ENCODE data around the gene IRF1. TPM values are rescaled to one million over a fixed set of nuclear protein-coding genes. Genes with fewer than 3 reads are reported as not detected.
A peak's percentile ranks its signal among the peaks of the same experiment; 100 is the strongest.

IRF1 gene
- total and polyA plus RNA-seq, 2 of the 4 experiments (the other 2 are of a cell fraction), result 11.1 to 18.9 TPM

DNA sequence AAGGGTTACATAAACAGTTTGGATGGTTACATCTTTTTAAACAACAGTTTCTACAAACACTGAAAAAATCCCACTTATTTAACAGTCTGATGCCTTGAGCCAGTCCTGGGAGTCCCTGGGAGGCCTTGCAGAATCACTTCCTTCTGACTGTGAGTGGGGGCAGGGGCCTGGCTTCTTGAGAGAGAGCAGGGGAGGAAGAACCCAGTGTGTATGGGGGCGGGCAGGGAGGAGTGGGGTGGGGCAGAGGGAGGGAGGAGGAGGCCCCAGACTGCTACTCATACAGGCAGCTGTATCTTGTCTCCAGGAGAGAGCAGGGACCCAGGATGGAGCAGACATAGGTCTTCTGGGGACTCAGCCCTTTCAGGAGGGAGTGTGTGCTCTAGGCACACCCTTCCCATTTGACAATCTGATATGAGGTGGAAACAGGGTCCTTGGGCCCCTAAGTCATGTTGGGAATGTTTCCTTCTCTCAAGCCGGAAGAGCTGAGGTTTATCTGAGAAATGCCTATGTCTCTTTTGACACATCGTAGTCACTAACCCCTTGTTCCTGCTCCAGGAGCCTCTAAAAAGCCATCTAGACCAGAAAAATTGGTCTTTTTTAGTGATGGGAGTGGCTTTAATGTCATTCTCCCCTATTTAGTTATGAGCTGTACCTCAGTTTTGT lies 52.8 kb downstream of the IRF1 start:
- WGBS, 2 experiments (ENCODE audit: extremely low coverage in 2 of 2, insufficient read length in 1 of 2), result no CpG with 5 or more reads among the region's 3 CpGs
- TF ChIP-seq USF2 (IDR thresholded peaks at IDR 0.05; ENCODE audit: low read depth, low read length) (no peak), RCOR1 (IDR thresholded peaks at IDR 0.05; ENCODE audit: insufficient replicate concordance, low read length) (no peak), SMC3 (IDR thresholded peaks at IDR 0.05; ENCODE audit: low read depth, low read length) (0 out of 2 replicates have a peak, but pooled peaks have one; percentile 12), ELK1 (IDR thresholded peaks at IDR 0.05; ENCODE audit: borderline replicate concordance, low read depth, low read length) (no peak), MAFK (IDR thresholded peaks at IDR 0.05; ENCODE audit: low read depth, low read length) (no peak), POLR2A (IDR thresholded peaks at IDR 0.05; ENCODE audit: low read depth, low read length) (0 out of 2 replicates have a peak, but pooled peaks have one; percentile 45), NFE2L2 (IDR thresholded peaks at IDR 0.05; ENCODE audit: low read depth, low read length) (peak; percentile 26; the same call in 1 of the 2 replicates), CHD1 (IDR thresholded peaks at IDR 0.05; ENCODE audit: low read depth, low read length) (no peak), RFX5 (IDR thresholded peaks at IDR 0.05; ENCODE audit: low read depth, low read length) (no peak), FOS (IDR thresholded peaks at IDR 0.05; ENCODE audit: low read depth, low read length) (peak; percentile 26; the same call in 1 of the 2 replicates), MXI1 (IDR thresholded peaks at IDR 0.05; ENCODE audit: borderline replicate concordance, low read depth, low read length) (no peak), BHLHE40 (IDR thresholded peaks at IDR 0.05; ENCODE audit: low read depth, low read length) (no peak), CEBPB (IDR thresholded peaks at IDR 0.05; ENCODE audit: low read depth, low read length) (no peak; the same call in 1 of the 2 replicates), MAZ (IDR thresholded peaks at IDR 0.05; ENCODE audit: borderline replicate concordance, low read depth, low read length) (peak; percentile 90), RAD21 (IDR thresholded peaks at IDR 0.05; ENCODE audit: low read length) (peak; percentile 28)

More for the DNA sequence above, 52.8 kb downstream of the IRF1 start:
- Histone ChIP-seq H2BK20ac (ENCODE audit: low read depth, low read length) (peak overlapping the region; percentile 98), H2BK5ac (ENCODE audit: low read depth, low read length, poor library complexity, severe bottlenecking) (peak overlapping the region; percentile 98), H2AFZ (replicated peaks; ENCODE audit: low read length, poor library complexity) (peak overlapping the region; percentile 86), H3K9me1 (ENCODE audit: insufficient read depth, low read length) (peaks cover 29% of the 10 kb centered on the region), H3K14ac (replicated peaks; ENCODE audit: low read depth, low read length) (peak overlapping the region; percentile 98), H3K27ac (ENCODE audit: insufficient read depth, low read length) (peak overlapping the region; percentile 90), H3K27me3 (ENCODE audit: control insufficient read depth, insufficient read depth, low read length) (no peaks in the 10 kb centered on the region), H3K18ac (ENCODE audit: low read depth, low read length) (peak overlapping the region; percentile 88), H4K8ac (ENCODE audit: low read depth in 2 of 2, low read length in 2 of 2) (peak overlapping the region; percentile 9 to 92; a peak in 2 of 4 replicates), H2AK9ac (replicated peaks; ENCODE audit: low read depth, low read length, poor library complexity) (peak overlapping the region; percentile 86), H4K5ac (ENCODE audit: low read depth, low read length) (peak overlapping the region; percentile 96), H3K36me3 (ENCODE audit: control insufficient read depth, insufficient read depth, low read length) (no peaks in the 10 kb centered on the region), H3K4me3 (ENCODE audit: insufficient read depth, low read depth, low read length) (no peak overlapping the region), H4K91ac (ENCODE audit: insufficient read depth, low read depth, low read length) (peak overlapping the region; percentile 95), H3K9me3 (ENCODE audit: control insufficient read depth, insufficient read depth, low read length) (no peaks in the 10 kb centered on the region), H3K9ac (ENCODE audit: low read depth, low read length) (peak overlapping the region; percentile 36; the same call in 1 of the 2 replicates), H3K79me1 (ENCODE audit: low read depth in 1 of 2, low read length in 2 of 2) (peaks cover 14 to 43% of the 10 kb centered on the region in 2 experiments), H3K56ac (ENCODE audit: extremely low read depth, insufficient read depth, low read length) (peak overlapping the region; percentile 89), H3K4me1 (ENCODE audit: control insufficient read depth, insufficient read depth, low read length) (peaks cover 28% of the 10 kb centered on the region), H3K4me2 (ENCODE audit: low read depth, low read length) (peak overlapping the region; percentile 87), H4K20me1 (ENCODE audit: insufficient read depth, low read length) (no peaks in the 10 kb centered on the region; the same call in 1 of the 2 replicates), H2BK120ac (ENCODE audit: low read depth, low read length) (peak overlapping the region; percentile 99), H3K23ac (ENCODE audit: low read depth, low read length) (peak overlapping the region; percentile 98), H2BK15ac (ENCODE audit: low read depth, low read length) (peak overlapping the region; percentile 76; the same call in 2 of the 3 replicates), H3K4ac (ENCODE audit: low read depth, low read length) (peak overlapping the region; percentile 99), H2AK5ac (ENCODE audit: low read depth, low read length) (peak overlapping the region; percentile 95)
- BruUV-seq (replicated peaks), result no TSS peak
- ATAC-seq (ENCODE audit: low read depth) (peak; percentile 94), DNase-seq (peak; percentile 96)
- POLR2A ChIA-PET (ENCODE audit: unreplicated experiment), result no interaction called here
- dilution Hi-C loops (cut with HindIII; ENCODE audit: low sequenced_read_pairs, unreplicated experiment) (no loop called here), in situ Hi-C loops (cut with MboI; ENCODE audit: low sequenced_read_pairs) (no loop called here), intact Hi-C loops (cut with micrococcal nuclease) (no loop called here)
- CTCF ChIA-PET, result interaction anchor here (1.3 to 1.8 kb wide), 3 partner anchors 9 to 63 kb away, joined by 3 to 8 read pairs (median 5); no protein-coding TSS in a partner anchor
